ENCODE data around the gene MB21D2.

MB21D2 gene

GRCh38 chr3:192933779-192934460, 16.3 kb upstream of the MB21D2 start:
- H3K9me3 ChIP-seq (ENCODE audit: insufficient read depth, low read length): no peaks in the 10 kb centered on the region
- no peak overlapping the region for H3K9ac ChIP-seq (ENCODE audit: low read length)
- H3F3A ChIP-seq (ENCODE audit: insufficient read depth): no peaks in the 10 kb centered on the region
- no peaks in the 10 kb centered on the region for H4K20me1 ChIP-seq (ENCODE audit: low read depth, low read length)
- no peak overlapping the region for H3K4me2 ChIP-seq (ENCODE audit: low read depth, low read length, poor library complexity, severe bottlenecking)
- no peaks in the 10 kb centered on the region for H3K9me2 ChIP-seq (replicated peaks; ENCODE audit: insufficient read depth, low read length)
- no peaks in the 10 kb centered on the region for H3K79me2 ChIP-seq (ENCODE audit: insufficient read depth, low read length)
- no peaks in the 10 kb centered on the region for H3K36me3 ChIP-seq (ENCODE audit: low read length)
- no peak overlapping the region for H3K27ac ChIP-seq (ENCODE audit: low read depth, low read length)
- TF ChIP-seq EZH2phosphoT487 (conservative IDR thresholded peaks at IDR 0.05; ENCODE audit: low read length) (no peak), CTCF (IDR thresholded peaks at IDR 0.05; ENCODE audit: insufficient read depth, low read length, poor library complexity, severe bottlenecking) (no peak)
- H2AFZ ChIP-seq (ENCODE audit: low read depth, low read length, severe bottlenecking): no peak overlapping the region
- H3K4me3 ChIP-seq (ENCODE audit: insufficient read depth, low read length, poor library complexity, severe bottlenecking): no peak overlapping the region
- H3K27me3 ChIP-seq (ENCODE audit: low read length): no peaks in the 10 kb centered on the region

GRCh38 chr3:192933259-192933658, 15.6 kb upstream of the MB21D2 start:
- no peaks in the 10 kb centered on the region for H3F3A ChIP-seq (ENCODE audit: insufficient read depth)
- H3K27me3 ChIP-seq (ENCODE audit: low read length): no peaks in the 10 kb centered on the region
- H3K27ac ChIP-seq (ENCODE audit: low read depth, low read length): no peak overlapping the region
- H3K9me3 ChIP-seq (ENCODE audit: insufficient read depth, low read length): no peaks in the 10 kb centered on the region
- no peak overlapping the region for H3K9ac ChIP-seq (ENCODE audit: low read length)
- no peak overlapping the region for H2AFZ ChIP-seq (ENCODE audit: low read depth, low read length, severe bottlenecking)
- H3K9me2 ChIP-seq (replicated peaks; ENCODE audit: insufficient read depth, low read length): no peaks in the 10 kb centered on the region
- H4K20me1 ChIP-seq (ENCODE audit: low read depth, low read length): no peaks in the 10 kb centered on the region
- no peak overlapping the region for H3K4me3 ChIP-seq (ENCODE audit: insufficient read depth, low read length, poor library complexity, severe bottlenecking)
- no peaks in the 10 kb centered on the region for H3K36me3 ChIP-seq (ENCODE audit: low read length)
- no peaks in the 10 kb centered on the region for H3K79me2 ChIP-seq (ENCODE audit: insufficient read depth, low read length)
- no peak overlapping the region for H3K4me2 ChIP-seq (ENCODE audit: low read depth, low read length, poor library complexity, severe bottlenecking)
- TF ChIP-seq CTCF (IDR thresholded peaks at IDR 0.05; ENCODE audit: insufficient read depth, low read length, poor library complexity, severe bottlenecking): no peak
- TF ChIP-seq EZH2phosphoT487 (conservative IDR thresholded peaks at IDR 0.05; ENCODE audit: low read length): no peak

- Histone ChIP-seq H3K79me2 (ENCODE audit: insufficient read depth, low read length) (no peaks in the 10 kb centered on the region), H3K9ac (ENCODE audit: low read length) (no peak overlapping the region), H3K4me2 (ENCODE audit: low read depth, low read length, poor library complexity, severe bottlenecking) (no peak overlapping the region), H3K9me2 (replicated peaks; ENCODE audit: insufficient read depth, low read length) (no peaks in the 10 kb centered on the region), H3K27ac (ENCODE audit: low read depth, low read length) (no peak overlapping the region), H4K20me1 (ENCODE audit: low read depth, low read length) (no peaks in the 10 kb centered on the region), H3K9me3 (ENCODE audit: insufficient read depth, low read length) (no peaks in the 10 kb centered on the region), H3F3A (ENCODE audit: insufficient read depth) (no peaks in the 10 kb centered on the region), H3K4me3 (ENCODE audit: insufficient read depth, low read length, poor library complexity, severe bottlenecking) (no peak overlapping the region), H2AFZ (ENCODE audit: low read depth, low read length, severe bottlenecking) (no peak overlapping the region), H3K27me3 (ENCODE audit: low read length) (no peaks in the 10 kb centered on the region), H3K36me3 (ENCODE audit: low read length) (no peaks in the 10 kb centered on the region)
- TF ChIP-seq EZH2phosphoT487 (conservative IDR thresholded peaks at IDR 0.05; ENCODE audit: low read length): no peak
- no peak for TF ChIP-seq CTCF (IDR thresholded peaks at IDR 0.05; ENCODE audit: insufficient read depth, low read length, poor library complexity, severe bottlenecking)
These were observed 14.2 kb upstream of the MB21D2 start for GRCh38 chr3:192931825-192932224.

All from SU-DHL-6 (cell line).